ENCODE data around the gene MN1. TPM values are rescaled to one million over a fixed set of nuclear protein-coding genes. Genes with fewer than 3 reads are reported as not detected.

The MN1 gene
- total and polyA plus RNA-seq, 2 of the 8 experiments (the other 6 are each of a cell fraction or from before 2014, with no cell fraction given) = 3.1 to 4.9 TPM

DNA sequence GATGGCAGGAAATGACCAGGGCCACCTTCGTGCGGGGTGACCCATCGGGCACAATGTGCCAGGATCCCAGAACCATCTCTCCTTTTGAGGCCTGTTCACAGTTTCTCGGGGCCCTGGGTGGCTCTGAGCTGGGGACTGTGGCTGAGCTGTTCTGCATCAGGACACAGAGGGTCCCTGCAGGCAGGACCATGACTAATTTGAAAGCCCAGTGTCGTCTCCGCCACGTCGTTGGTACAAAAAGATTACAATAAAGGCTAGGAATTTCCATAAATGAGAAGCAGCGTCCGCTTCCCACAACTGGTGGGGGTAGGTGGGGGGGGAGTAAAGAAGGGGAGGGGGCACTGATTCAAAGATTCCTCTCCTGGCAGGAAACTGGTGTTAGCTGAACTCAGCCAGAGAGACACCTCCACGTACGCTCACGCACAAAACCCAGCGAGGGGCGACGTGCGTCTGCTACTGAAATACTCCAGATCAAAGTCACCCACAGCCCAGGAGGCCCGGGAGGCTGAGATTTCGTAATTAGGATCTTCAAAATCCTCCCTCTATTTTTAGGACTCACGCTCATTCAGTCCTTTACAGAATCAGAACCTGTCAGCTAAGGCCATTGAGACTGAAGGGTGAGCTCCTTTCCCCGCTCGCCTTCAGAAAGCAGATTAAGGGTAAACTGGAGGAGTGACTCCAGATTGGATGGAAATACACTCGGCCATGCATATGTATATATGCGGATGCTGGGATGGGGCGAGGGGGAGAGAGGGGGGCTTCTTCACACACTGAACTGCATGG is 11.0 kb downstream of the MN1 start:
- peak overlapping the region; percentile 54 to 64 for H3K4me2 ChIP-seq (ENCODE audit: insufficient read depth in 1 of 2, low read depth in 2 of 2, low read length in 2 of 2)
- H3K23ac ChIP-seq (ENCODE audit: insufficient read length) = no peak overlapping the region
- CTCF ChIA-PET (ENCODE audit: partially characterized antibody) = interaction anchor here (1.3 to 1.8 kb wide), 5 partner anchors 11 to 108 kb away, joined by 3 to 9 read pairs (median 4); no protein-coding TSS in a partner anchor
- no peak overlapping the region for H3K9ac ChIP-seq (replicated peaks in 1 of 4; ENCODE audit: extremely low read depth in 1 of 4, low read depth in 3 of 4, low read length in 3 of 4)
- no peak overlapping the region for H2BK20ac ChIP-seq (ENCODE audit: low read length)
- H3K23me2 ChIP-seq (ENCODE audit: low read depth, low read length) = no peaks in the 10 kb centered on the region; the same call in 1 of the 2 replicates
- H3K4me3 ChIP-seq (ENCODE audit: extremely low read depth in 1 of 4, insufficient read depth in 2 of 4, low read depth in 3 of 4, low read length in 4 of 4) = peak overlapping the region in 2 of 4 experiments; percentile 12 to 42; a peak in 3 of 8 replicates
- H2AK5ac ChIP-seq (ENCODE audit: low read depth, low read length) = 0 out of 2 replicates have a peak overlapping the region, but pooled peaks have one; percentile 26
- POLR2A ChIA-PET (ENCODE audit: partially characterized antibody) = interaction anchor here (0.7 to 1.0 kb wide), 3 partner anchors 9 to 38 kb away, joined by 3 to 7 read pairs (median 3); no protein-coding TSS in a partner anchor
- no peak for TF ChIP-seq SAP30 (IDR thresholded peaks at IDR 0.05; ENCODE audit: insufficient read depth, insufficient replicate concordance, low read length)
- no peak for TF ChIP-seq SIN3A (conservative IDR thresholded peaks at IDR 0.05 in 1 of 2, IDR thresholded peaks at IDR 0.05 in 1 of 2; ENCODE audit: low read depth in 1 of 2, low read length in 2 of 2)
- TF ChIP-seq JUND (IDR thresholded peaks at IDR 0.05; ENCODE audit: low read length) = no peak
- TF ChIP-seq BRCA1 (IDR thresholded peaks at IDR 0.05; ENCODE audit: low read depth, low read length) = no peak
- TF ChIP-seq POLR2A (IDR thresholded peaks at IDR 0.05; ENCODE audit: control extremely low read depth in 1 of 2, low read depth in 2 of 2, low read length in 2 of 2) = no peak
- TF ChIP-seq CREB1 (IDR thresholded peaks at IDR 0.05) = no peak
- TF ChIP-seq SP1 (IDR thresholded peaks at IDR 0.05; ENCODE audit: low read depth, low read length) = no peak
- TF ChIP-seq KDM5A (IDR thresholded peaks at IDR 0.05; ENCODE audit: low read length) = no peak
- no peak overlapping the region for H3K14ac ChIP-seq (ENCODE audit: insufficient read length)
- no peak overlapping the region for H3K27ac ChIP-seq (ENCODE audit: low read depth, low read length)
- no peak overlapping the region for H3K4ac ChIP-seq (replicated peaks; ENCODE audit: insufficient read length, low read depth, low read length)
- H2BK12ac ChIP-seq (ENCODE audit: low read depth, low read length) = peak overlapping the region; percentile 46; the same call in 1 of the 2 replicates
- peaks cover 0 to 2% of the 10 kb centered on the region in 2 experiments for H4K20me1 ChIP-seq (replicated peaks in 1 of 2; ENCODE audit: control insufficient read depth in 1 of 2, insufficient read depth in 2 of 2, low read length in 2 of 2)
- H3K56ac ChIP-seq (replicated peaks; ENCODE audit: insufficient read length, low read depth, low read length) = no peak overlapping the region
- peaks cover 20 to 44% (median 27%) of the 10 kb centered on the region in 4 experiments for H3K4me1 ChIP-seq (replicated peaks in 1 of 4; ENCODE audit: control insufficient read depth in 3 of 4, insufficient read depth in 4 of 4, low read length in 3 of 4)
- peak overlapping the region; percentile 23 for H4K91ac ChIP-seq (replicated peaks; ENCODE audit: insufficient read length, low read length)
- H4K8ac ChIP-seq (ENCODE audit: extremely low read depth, insufficient read depth, low read length) = no peak overlapping the region
- 33% methylated on average over 25 of the region's 25 CpGs; no CpG with 5 or more reads in 1 of the 2 experiments for WGBS, 2 experiments (ENCODE audit: extremely low coverage in 1 of 2, insufficient coverage in 1 of 2, insufficient read length in 1 of 2, insufficient replicate concordance in 2 of 2, low coverage in 1 of 2, low lambda C conversion rate in 2 of 2, missing lambda C conversion rate in 1 of 2)
- no peaks in the 10 kb centered on the region for H3K36me3 ChIP-seq (ENCODE audit: control insufficient read depth in 2 of 4, insufficient read depth in 4 of 4, low read length in 3 of 4)
- H2BK15ac ChIP-seq (ENCODE audit: low read length) = 0 out of 2 replicates have a peak overlapping the region, but pooled peaks have one; percentile 61
- H4K5ac ChIP-seq (ENCODE audit: insufficient read length, low read depth, low read length) = no peak overlapping the region
- H2BK120ac ChIP-seq (replicated peaks; ENCODE audit: low read depth, low read length) = no peak overlapping the region
- peaks cover 6 to 59% (median 37%) of the 10 kb centered on the region in 4 experiments for H3K27me3 ChIP-seq (replicated peaks in 1 of 4; ENCODE audit: control insufficient read depth in 3 of 4, extremely low read depth in 1 of 4, insufficient read depth in 3 of 4, low read length in 3 of 4)
- DNase-seq (ENCODE audit: low read depth in 1 of 2, low spot score in 2 of 2) (no peak), FAIRE-seq (peak; percentile 13)
- H3K79me2 ChIP-seq (ENCODE audit: control insufficient read depth in 1 of 2, insufficient read depth in 2 of 2, low read length in 2 of 2) = no peaks in the 10 kb centered on the region
- H3K79me1 ChIP-seq (ENCODE audit: low read depth, low read length) = peaks cover 3% of the 10 kb centered on the region; the same call in 1 of the 2 replicates
- no peak overlapping the region for H2AFZ ChIP-seq (ENCODE audit: low read length)
- no peak overlapping the region; the same call in 1 of the 2 replicates for H3K18ac ChIP-seq (ENCODE audit: extremely low read depth, low read length)
- H3K9me3 ChIP-seq (ENCODE audit: insufficient read depth in 2 of 2, low read depth in 1 of 2, low read length in 1 of 2) = no peaks in the 10 kb centered on the region
- H2BK5ac ChIP-seq (ENCODE audit: low read depth, low read length) = no peak overlapping the region
